ENCODE results near the gene MAGI2. TPM values are rescaled to one million over a fixed set of nuclear protein-coding genes. Genes with fewer than 3 reads are reported as not detected.

MAGI2 gene
- total RNA-seq, 1 experiment from 2014 or later: 0.22 TPM

- TF ChIP-seq FOSL1 (IDR thresholded peaks at IDR 0.05; ENCODE audit: low read depth): no peak
- no peak for TF ChIP-seq JUND (IDR thresholded peaks at IDR 0.05)
- no peak for TF ChIP-seq RAD21 (IDR thresholded peaks at IDR 0.05; ENCODE audit: low read depth)
- no peak for TF ChIP-seq YY1 (IDR thresholded peaks at IDR 0.05; ENCODE audit: extremely low read depth, insufficient replicate concordance, low read depth, low read length)
- no peak for TF ChIP-seq EGR1 (IDR thresholded peaks at IDR 0.05; ENCODE audit: low read depth)
Measured at GRCh38 chr7:78284945-78285344, 1168.5 kb downstream of the MAGI2 start (continued).

GRCh38 chr7:78280276-78280675 lies 1173.2 kb downstream of the MAGI2 start:
- ChIA-PET CTCF (no interaction called here), POLR2A (no interaction called here), RAD21 (ENCODE audit: low non-redundant PET in 1 of 2, low total read pairs in 2 of 2, uncharacterized antibody in 2 of 2, unreplicated experiment in 2 of 2) (no interaction called here)
- no peak overlapping the region for H3K27ac ChIP-seq (ENCODE audit: low read depth, low read length)
- H3K9me2 ChIP-seq (ENCODE audit: insufficient read depth): no peaks in the 10 kb centered on the region
- no peak for TF ChIP-seq ZNF274 (IDR thresholded peaks at IDR 0.05; ENCODE audit: low read depth, low read length)
- DNase-seq (ENCODE audit: low read depth, low spot score) (no peak), ATAC-seq (no peak)
- H3K79me2 ChIP-seq (ENCODE audit: insufficient read depth, low read length): no peaks in the 10 kb centered on the region
- H3K4me3 ChIP-seq (replicated peaks in 1 of 2; ENCODE audit: low read depth in 1 of 2, low read length in 2 of 2): no peak overlapping the region
- no peaks in the 10 kb centered on the region for H3K4me1 ChIP-seq (ENCODE audit: control insufficient read depth in 1 of 2, insufficient read depth in 2 of 2, low read length in 2 of 2)
- no peak overlapping the region for H3K9ac ChIP-seq (ENCODE audit: low read length)
- H4K20me1 ChIP-seq (ENCODE audit: insufficient read depth): no peaks in the 10 kb centered on the region
- BruUV-seq (replicated peaks): no TSS peak
- no peaks in the 10 kb centered on the region for H3K9me3 ChIP-seq (ENCODE audit: control insufficient read depth in 1 of 2, insufficient read depth in 1 of 2, low read depth in 1 of 2, low read length in 2 of 2)
- no peak overlapping the region for H3K4me2 ChIP-seq (ENCODE audit: low read length)
- peaks cover 40% of the 10 kb centered on the region for H3K27me3 ChIP-seq (ENCODE audit: insufficient read depth, low read length)
- no peak overlapping the region for H2AFZ ChIP-seq (ENCODE audit: low read depth, low read length, poor library complexity, severe bottlenecking)
- intact Hi-C loops (cut with micrococcal nuclease): no loop called here
- H3K36me3 ChIP-seq (ENCODE audit: control insufficient read depth in 1 of 2, insufficient read depth in 2 of 2, low read length in 2 of 2): no peaks in the 10 kb centered on the region

GRCh38 chr7:78279457-78279856 lies 1174.0 kb downstream of the MAGI2 start:
- no peaks in the 10 kb centered on the region for H3K36me3 ChIP-seq (ENCODE audit: control insufficient read depth in 1 of 2, insufficient read depth in 2 of 2, low read length in 2 of 2)
- POLR2A ChIA-PET: no interaction called here
- H3K4me2 ChIP-seq (ENCODE audit: low read length): no peak overlapping the region
- H3K79me2 ChIP-seq (ENCODE audit: insufficient read depth, low read length): no peaks in the 10 kb centered on the region
- RAD21 ChIA-PET (ENCODE audit: low non-redundant PET in 1 of 2, low total read pairs in 2 of 2, uncharacterized antibody in 2 of 2, unreplicated experiment in 2 of 2): no interaction called here
- CTCF ChIA-PET: no interaction called here
- H2AFZ ChIP-seq (ENCODE audit: low read depth, low read length, poor library complexity, severe bottlenecking): no peak overlapping the region
- H3K9me3 ChIP-seq (ENCODE audit: control insufficient read depth in 1 of 2, insufficient read depth in 1 of 2, low read depth in 1 of 2, low read length in 2 of 2): no peaks in the 10 kb centered on the region
- BruUV-seq (replicated peaks): no TSS peak
- H3K9ac ChIP-seq (ENCODE audit: low read length): no peak overlapping the region
- peaks cover 35% of the 10 kb centered on the region for H3K27me3 ChIP-seq (ENCODE audit: insufficient read depth, low read length)
- no peaks in the 10 kb centered on the region for H3K9me2 ChIP-seq (ENCODE audit: insufficient read depth)
- H3K4me3 ChIP-seq (replicated peaks in 1 of 2; ENCODE audit: low read depth in 1 of 2, low read length in 2 of 2): no peak overlapping the region
- no peaks in the 10 kb centered on the region for H4K20me1 ChIP-seq (ENCODE audit: insufficient read depth)
- H3K27ac ChIP-seq (ENCODE audit: low read depth, low read length): no peak overlapping the region
- TF ChIP-seq ELF1 (IDR thresholded peaks at IDR 0.05; ENCODE audit: borderline replicate concordance, low read depth) (no peak), EZH2phosphoT487 (IDR thresholded peaks at IDR 0.05; ENCODE audit: borderline replicate concordance) (no peak), EZH2 (IDR thresholded peaks at IDR 0.05) (no peak), REST (IDR thresholded peaks at IDR 0.05; ENCODE audit: low read depth) (no peak), TCF7L2 (IDR thresholded peaks at IDR 0.05; ENCODE audit: borderline replicate concordance, extremely low read depth, insufficient read depth, insufficient read length) (no peak), MAX (IDR thresholded peaks at IDR 0.05) (no peak), EGR1 (IDR thresholded peaks at IDR 0.05; ENCODE audit: low read depth) (no peak), ATF3 (IDR thresholded peaks at IDR 0.05) (no peak), POLR2AphosphoS5 (IDR thresholded peaks at IDR 0.05; ENCODE audit: low read depth, low read length) (no peak)
- no peaks in the 10 kb centered on the region for H3K4me1 ChIP-seq (ENCODE audit: control insufficient read depth in 1 of 2, insufficient read depth in 2 of 2, low read length in 2 of 2)
- intact Hi-C loops (cut with micrococcal nuclease): no loop called here
- no peak for DNase-seq (ENCODE audit: low read depth, low spot score)
- ATAC-seq: no peak
